ENCODE data around the gene LAMC3.

LAMC3 gene

GRCh38 chr9:130972277-130972956 is 36.6 kb upstream of the LAMC3 start:
- no peak for DNase-seq (ENCODE audit: low spot score)
- no peak for TF ChIP-seq CTCF (IDR thresholded peaks at IDR 0.05; ENCODE audit: borderline replicate concordance, control extremely low read depth, extremely low read depth, insufficient read depth, missing control alignments)
- in situ Hi-C loops (cut with MboI; ENCODE audit: low sequenced_read_pairs, unreplicated experiment), result no loop called here

- no peak for TF ChIP-seq CTCF (IDR thresholded peaks at IDR 0.05; ENCODE audit: borderline replicate concordance, control extremely low read depth, extremely low read depth, insufficient read depth, missing control alignments)
- in situ Hi-C loops (cut with MboI; ENCODE audit: low sequenced_read_pairs, unreplicated experiment), result no loop called here
- no peak for DNase-seq (ENCODE audit: low spot score)
Observed at GRCh38 chr9:130972957-130973685, 35.9 kb upstream of the LAMC3 start.

- no peak for DNase-seq (ENCODE audit: low spot score)
- in situ Hi-C loops (cut with MboI; ENCODE audit: low sequenced_read_pairs, unreplicated experiment), result no loop called here
- TF ChIP-seq CTCF (IDR thresholded peaks at IDR 0.05; ENCODE audit: borderline replicate concordance, control extremely low read depth, extremely low read depth, insufficient read depth, missing control alignments), result no peak
Observed at GRCh38 chr9:130973686-130974281, 35.2 kb upstream of the LAMC3 start.

GRCh38 chr9:130974697-130975096 is 34.3 kb upstream of the LAMC3 start:
- TF ChIP-seq CTCF (IDR thresholded peaks at IDR 0.05; ENCODE audit: borderline replicate concordance, control extremely low read depth, extremely low read depth, insufficient read depth, missing control alignments), result no peak
- in situ Hi-C loops (cut with MboI; ENCODE audit: low sequenced_read_pairs, unreplicated experiment), result no loop called here
- no peak for DNase-seq (ENCODE audit: low spot score)

- no peak for DNase-seq (ENCODE audit: low spot score)
- TF ChIP-seq CTCF (IDR thresholded peaks at IDR 0.05; ENCODE audit: borderline replicate concordance, control extremely low read depth, extremely low read depth, insufficient read depth, missing control alignments), result no peak
- in situ Hi-C loops (cut with MboI; ENCODE audit: low sequenced_read_pairs, unreplicated experiment), result no loop called here
Observed at GRCh38 chr9:130975156-130975555, 33.8 kb upstream of the LAMC3 start.

- in situ Hi-C loops (cut with MboI; ENCODE audit: low sequenced_read_pairs, unreplicated experiment), result no loop called here
Observed at GRCh38 chr9:130975932-130976841, 32.8 kb upstream of the LAMC3 start.

More at GRCh38 chr9:130975932-130976841, 32.8 kb upstream of the LAMC3 start:
- no peak for DNase-seq (ENCODE audit: low spot score)
- TF ChIP-seq CTCF (IDR thresholded peaks at IDR 0.05; ENCODE audit: borderline replicate concordance, control extremely low read depth, extremely low read depth, insufficient read depth, missing control alignments), result no peak
